ENCODE results near the gene SRGAP1.
"Not testable (repeated sequence)": the region's sequence is repeated elsewhere in the genome, so short reads cannot be mapped to it uniquely, and the experiment has no call there.

SRGAP1 gene

DNA sequence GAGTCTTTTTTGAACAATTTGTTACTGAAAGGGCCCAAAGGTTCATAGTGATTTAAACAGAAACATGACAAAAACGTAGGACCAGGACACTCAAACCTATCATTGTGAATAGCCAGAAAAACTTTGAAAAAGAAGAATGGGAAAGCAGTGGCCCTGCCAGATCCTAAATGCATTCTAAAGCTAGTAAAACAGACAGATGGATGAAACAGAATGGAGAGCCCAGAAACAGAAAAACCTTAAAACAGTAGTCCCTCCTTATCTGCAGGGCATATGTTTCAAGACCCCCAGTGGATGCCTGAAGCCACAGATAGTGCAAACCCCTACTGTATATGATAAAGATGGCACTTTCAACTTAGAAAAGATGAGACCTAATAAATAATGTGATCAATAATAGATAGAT lies 283.9 kb downstream of the SRGAP1 start:
- ChIA-PET POLR2A (no interaction called here), CTCF (no interaction called here)
- no peaks in the 10 kb centered on the region for H3K36me3 ChIP-seq (ENCODE audit: control insufficient read depth in 4 of 4, insufficient read depth in 4 of 4, low read length in 3 of 4)
- no peak overlapping the region for H3K27ac ChIP-seq (ENCODE audit: insufficient read depth in 1 of 2, low read depth in 1 of 2, low read length in 2 of 2, poor library complexity in 1 of 2, severe bottlenecking in 2 of 2)
- H3K4me3 ChIP-seq (ENCODE audit: control insufficient read depth in 1 of 7, extremely low read depth in 1 of 7, insufficient read depth in 4 of 7, low read depth in 2 of 7, low read length in 6 of 7), result no peak overlapping the region
- no peak for DNase-seq
- no peaks in the 10 kb centered on the region for H3K27me3 ChIP-seq (replicated peaks in 2 of 5; ENCODE audit: control insufficient read depth in 4 of 5, insufficient read depth in 5 of 5, low read length in 4 of 5)
- no peaks in the 10 kb centered on the region for H3K4me1 ChIP-seq (ENCODE audit: control extremely low read depth in 1 of 4, control insufficient read depth in 4 of 4, insufficient read depth in 4 of 4, low read length in 3 of 4)
- peaks cover 0 to 7% (median 0%) of the 10 kb centered on the region in 5 experiments for H3K9me3 ChIP-seq (ENCODE audit: control extremely low read depth in 1 of 5, control insufficient read depth in 4 of 5, insufficient read depth in 2 of 5, low read depth in 1 of 5, low read length in 4 of 5)
- WGBS (ENCODE audit: insufficient coverage), result no CpG with 5 or more reads among the region's 1 CpG

GRCh38 chr12:64130476-64130875 lies 286.0 kb downstream of the SRGAP1 start:
- H3K4me3 ChIP-seq (ENCODE audit: control insufficient read depth in 1 of 7, extremely low read depth in 1 of 7, insufficient read depth in 4 of 7, low read depth in 2 of 7, low read length in 6 of 7); H3K36me3 ChIP-seq (ENCODE audit: control insufficient read depth in 4 of 4, insufficient read depth in 4 of 4, low read length in 3 of 4); H3K4me1 ChIP-seq (ENCODE audit: control extremely low read depth in 1 of 4, control insufficient read depth in 4 of 4, insufficient read depth in 4 of 4, low read length in 3 of 4); CTCF ChIA-PET; POLR2A ChIA-PET; H3K27ac ChIP-seq (ENCODE audit: insufficient read depth in 1 of 2, low read depth in 1 of 2, low read length in 2 of 2, poor library complexity in 1 of 2, severe bottlenecking in 2 of 2); DNase-seq; H3K27me3 ChIP-seq (replicated peaks in 2 of 5; ENCODE audit: control insufficient read depth in 4 of 5, insufficient read depth in 5 of 5, low read length in 4 of 5): not testable (repeated sequence)
- 89% methylated on average over 1 of the region's 2 CpGs for WGBS (ENCODE audit: insufficient coverage)
- H3K9me3 ChIP-seq (ENCODE audit: control extremely low read depth in 1 of 5, control insufficient read depth in 4 of 5, insufficient read depth in 2 of 5, low read depth in 1 of 5, low read length in 4 of 5), result peaks cover 0 to 17% (median 0%) of the 10 kb centered on the region in 5 experiments

GRCh38 chr12:64131456-64131855 lies 287.0 kb downstream of the SRGAP1 start:
- H3K9me3 ChIP-seq (ENCODE audit: control extremely low read depth in 1 of 5, control insufficient read depth in 4 of 5, insufficient read depth in 2 of 5, low read depth in 1 of 5, low read length in 4 of 5), result peaks cover 0 to 17% (median 0%) of the 10 kb centered on the region in 5 experiments
- WGBS (ENCODE audit: insufficient coverage), result 97% methylated on average over 4 of the region's 6 CpGs
- H3K36me3 ChIP-seq (ENCODE audit: control insufficient read depth in 4 of 4, insufficient read depth in 4 of 4, low read length in 3 of 4); H3K27ac ChIP-seq (ENCODE audit: insufficient read depth in 1 of 2, low read depth in 1 of 2, low read length in 2 of 2, poor library complexity in 1 of 2, severe bottlenecking in 2 of 2); H3K27me3 ChIP-seq (replicated peaks in 2 of 5; ENCODE audit: control insufficient read depth in 4 of 5, insufficient read depth in 5 of 5, low read length in 4 of 5); DNase-seq; POLR2A ChIA-PET; H3K4me3 ChIP-seq (ENCODE audit: control insufficient read depth in 1 of 7, extremely low read depth in 1 of 7, insufficient read depth in 4 of 7, low read depth in 2 of 7, low read length in 6 of 7); H3K4me1 ChIP-seq (ENCODE audit: control extremely low read depth in 1 of 4, control insufficient read depth in 4 of 4, insufficient read depth in 4 of 4, low read length in 3 of 4); CTCF ChIA-PET: not testable (repeated sequence)

DNA sequence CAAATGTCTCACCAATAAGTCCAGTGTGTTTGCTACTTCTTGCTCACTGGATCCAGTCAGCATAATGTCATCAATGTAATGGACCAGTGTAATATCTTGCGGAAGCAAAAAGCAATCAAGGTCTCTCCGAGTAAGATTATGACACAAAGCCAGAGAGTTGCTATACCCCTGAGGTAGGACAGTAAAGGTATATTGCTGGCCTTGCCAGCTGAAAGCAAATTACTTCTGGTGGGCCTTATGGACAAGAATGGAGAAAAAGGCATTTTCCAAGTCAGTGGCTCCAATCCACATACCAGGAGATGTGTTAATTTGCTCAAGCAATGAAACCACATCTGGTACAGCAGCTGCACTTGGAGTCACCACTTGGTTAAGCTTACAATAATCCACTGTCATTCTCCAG lies 288.2 kb downstream of the SRGAP1 start:
- POLR2A ChIA-PET; H3K4me1 ChIP-seq (ENCODE audit: control extremely low read depth in 1 of 4, control insufficient read depth in 4 of 4, insufficient read depth in 4 of 4, low read length in 3 of 4); H3K4me3 ChIP-seq (ENCODE audit: control insufficient read depth in 1 of 7, extremely low read depth in 1 of 7, insufficient read depth in 4 of 7, low read depth in 2 of 7, low read length in 6 of 7); DNase-seq; H3K27ac ChIP-seq (ENCODE audit: insufficient read depth in 1 of 2, low read depth in 1 of 2, low read length in 2 of 2, poor library complexity in 1 of 2, severe bottlenecking in 2 of 2); CTCF ChIA-PET; H3K27me3 ChIP-seq (replicated peaks in 2 of 5; ENCODE audit: control insufficient read depth in 4 of 5, insufficient read depth in 5 of 5, low read length in 4 of 5); H3K36me3 ChIP-seq (ENCODE audit: control insufficient read depth in 4 of 4, insufficient read depth in 4 of 4, low read length in 3 of 4): not testable (repeated sequence)
- 100% methylated on average over 2 of the region's 2 CpGs for WGBS (ENCODE audit: insufficient coverage)
- peaks cover 0 to 17% (median 0%) of the 10 kb centered on the region in 5 experiments for H3K9me3 ChIP-seq (ENCODE audit: control extremely low read depth in 1 of 5, control insufficient read depth in 4 of 5, insufficient read depth in 2 of 5, low read depth in 1 of 5, low read length in 4 of 5)

GRCh38 chr12:64137117-64137516 lies 292.6 kb downstream of the SRGAP1 start:
- Histone ChIP-seq H3K4me3 (ENCODE audit: control insufficient read depth in 1 of 7, extremely low read depth in 1 of 7, insufficient read depth in 4 of 7, low read depth in 2 of 7, low read length in 6 of 7) (no peak overlapping the region), H3K27me3 (replicated peaks in 2 of 5; ENCODE audit: control insufficient read depth in 4 of 5, insufficient read depth in 5 of 5, low read length in 4 of 5) (no peaks in the 10 kb centered on the region), H3K36me3 (ENCODE audit: control insufficient read depth in 4 of 4, insufficient read depth in 4 of 4, low read length in 3 of 4) (no peaks in the 10 kb centered on the region), H3K9me3 (ENCODE audit: control extremely low read depth in 1 of 5, control insufficient read depth in 4 of 5, insufficient read depth in 2 of 5, low read depth in 1 of 5, low read length in 4 of 5) (peaks cover 0 to 17% (median 0%) of the 10 kb centered on the region in 5 experiments), H3K4me1 (ENCODE audit: control extremely low read depth in 1 of 4, control insufficient read depth in 4 of 4, insufficient read depth in 4 of 4, low read length in 3 of 4) (no peaks in the 10 kb centered on the region), H3K27ac (ENCODE audit: insufficient read depth in 1 of 2, low read depth in 1 of 2, low read length in 2 of 2, poor library complexity in 1 of 2, severe bottlenecking in 2 of 2) (no peak overlapping the region)
- no peak for DNase-seq
- ChIA-PET POLR2A (no interaction called here), CTCF (no interaction called here)
- 96% methylated on average over 4 of the region's 6 CpGs for WGBS (ENCODE audit: insufficient coverage)

- POLR2A ChIA-PET, result no interaction called here
Observed at GRCh38 chr12:64139021-64139420, 294.5 kb downstream of the SRGAP1 start.

DNA sequence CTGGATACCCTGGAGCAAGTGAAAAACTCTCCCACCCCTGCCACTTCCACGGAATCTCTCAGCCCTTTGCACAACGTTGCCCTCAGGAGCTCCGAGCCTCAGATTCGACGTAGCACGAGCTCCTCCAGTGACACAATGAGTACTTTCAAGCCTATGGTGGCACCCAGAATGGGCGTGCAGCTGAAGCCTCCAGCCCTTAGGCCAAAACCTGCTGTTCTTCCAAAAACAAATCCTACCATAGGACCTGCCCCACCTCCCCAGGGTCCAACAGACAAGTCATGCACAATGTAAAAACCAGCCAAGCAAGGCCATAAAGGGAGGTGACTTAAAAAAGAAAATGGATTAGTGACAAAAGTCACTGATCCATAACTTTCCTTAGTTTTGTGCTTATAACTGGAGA lies 297.9 kb downstream of the SRGAP1 start:
- no peak overlapping the region for H3K4me3 ChIP-seq (ENCODE audit: control insufficient read depth in 1 of 7, extremely low read depth in 1 of 7, insufficient read depth in 4 of 7, low read depth in 2 of 7, low read length in 6 of 7)
- ChIA-PET CTCF (interaction anchor here (0.6 kb wide), 1 partner anchor 29 kb away, joined by 3 read pairs; no protein-coding TSS in a partner anchor), POLR2A (no interaction called here)
- 97% methylated on average over 6 of the region's 7 CpGs for WGBS (ENCODE audit: insufficient coverage)
- H3K4me1 ChIP-seq (ENCODE audit: control extremely low read depth in 1 of 4, control insufficient read depth in 4 of 4, insufficient read depth in 4 of 4, low read length in 3 of 4), result no peaks in the 10 kb centered on the region
- no peak overlapping the region for H3K27ac ChIP-seq (ENCODE audit: insufficient read depth in 1 of 2, low read depth in 1 of 2, low read length in 2 of 2, poor library complexity in 1 of 2, severe bottlenecking in 2 of 2)
- no peak for DNase-seq
- H3K36me3 ChIP-seq (ENCODE audit: control insufficient read depth in 4 of 4, insufficient read depth in 4 of 4, low read length in 3 of 4), result no peaks in the 10 kb centered on the region
- H3K9me3 ChIP-seq (ENCODE audit: control extremely low read depth in 1 of 5, control insufficient read depth in 4 of 5, insufficient read depth in 2 of 5, low read depth in 1 of 5, low read length in 4 of 5), result no peaks in the 10 kb centered on the region
- no peaks in the 10 kb centered on the region for H3K27me3 ChIP-seq (replicated peaks in 2 of 5; ENCODE audit: control insufficient read depth in 4 of 5, insufficient read depth in 5 of 5, low read length in 4 of 5)

More at GRCh38 chr12:64139021-64139420, 294.5 kb downstream of the SRGAP1 start:
- WGBS (ENCODE audit: insufficient coverage), result no CpG with 5 or more reads among the region's 1 CpG
- CTCF ChIA-PET, result no interaction called here
- Histone ChIP-seq H3K4me3 (ENCODE audit: control insufficient read depth in 1 of 7, extremely low read depth in 1 of 7, insufficient read depth in 4 of 7, low read depth in 2 of 7, low read length in 6 of 7) (no peak overlapping the region), H3K27me3 (replicated peaks in 2 of 5; ENCODE audit: control insufficient read depth in 4 of 5, insufficient read depth in 5 of 5, low read length in 4 of 5) (no peaks in the 10 kb centered on the region), H3K4me1 (ENCODE audit: control extremely low read depth in 1 of 4, control insufficient read depth in 4 of 4, insufficient read depth in 4 of 4, low read length in 3 of 4) (no peaks in the 10 kb centered on the region), H3K9me3 (ENCODE audit: control extremely low read depth in 1 of 5, control insufficient read depth in 4 of 5, insufficient read depth in 2 of 5, low read depth in 1 of 5, low read length in 4 of 5) (peaks cover 0 to 4% (median 0%) of the 10 kb centered on the region in 5 experiments), H3K27ac (ENCODE audit: insufficient read depth in 1 of 2, low read depth in 1 of 2, low read length in 2 of 2, poor library complexity in 1 of 2, severe bottlenecking in 2 of 2) (no peak overlapping the region), H3K36me3 (ENCODE audit: control insufficient read depth in 4 of 4, insufficient read depth in 4 of 4, low read length in 3 of 4) (no peaks in the 10 kb centered on the region)
- no peak for DNase-seq
